ENCODE results near the gene PRCP. TPM values are rescaled to one million over a fixed set of nuclear protein-coding genes. Genes with fewer than 3 reads are reported as not detected.

Gene PRCP
- total RNA-seq, 2 donors from 2014 or later = 76.8 to 107 TPM

- H3K4me3 Mint-ChIP-seq = no peak overlapping the region
- Histone ChIP-seq H3K4me3 (ENCODE audit: low read length) (no peak overlapping the region), H3K9ac (ENCODE audit: extremely low read depth, low read length, poor library complexity, severe bottlenecking) (no peak overlapping the region), H3K36me3 (ENCODE audit: control insufficient read depth, insufficient read depth, low read length) (peaks cover 4% of the 10 kb centered on the region), H3K27me3 (ENCODE audit: control insufficient read depth, insufficient read depth, low read length, poor library complexity, severe bottlenecking) (no peaks in the 10 kb centered on the region), H3K4me1 (ENCODE audit: control insufficient read depth, insufficient read depth, low read length) (peaks cover 4% of the 10 kb centered on the region), H3K27ac (ENCODE audit: low read depth, low read length) (no peak overlapping the region), H3K9me3 (ENCODE audit: control insufficient read depth, low read length) (no peaks in the 10 kb centered on the region)
- H3K36me3 Mint-ChIP-seq (ENCODE audit: low read depth) = peaks cover 13% of the 10 kb centered on the region
- peaks cover 9% of the 10 kb centered on the region for H3K4me1 Mint-ChIP-seq
- DNase-seq = no peak
- H3K27me3 Mint-ChIP-seq (ENCODE audit: insufficient read depth) = no peaks in the 10 kb centered on the region
- H3K9me3 Mint-ChIP-seq = no peaks in the 10 kb centered on the region
- H3K27ac Mint-ChIP-seq = no peak overlapping the region
- no peak for TF ChIP-seq CTCF (conservative IDR thresholded peaks at IDR 0.05)
- 86 to 93% methylated on average over 2 of the region's 2 CpGs for WGBS, 2 experiments (ENCODE audit: insufficient coverage in 1 of 2, insufficient read length in 1 of 2)
Measured at GRCh38 chr11:82937554-82937953, 37.3 kb upstream of the PRCP start.

GRCh38 chr11:82936261-82936660, 36.0 kb upstream of the PRCP start:
- WGBS, 2 experiments (ENCODE audit: insufficient coverage in 1 of 2, insufficient read length in 1 of 2) = 67 to 91% methylated on average over 1 to 3 of the region's 3 CpGs
- H3K9ac ChIP-seq (ENCODE audit: extremely low read depth, low read length, poor library complexity, severe bottlenecking) = no peak overlapping the region
- H3K4me1 ChIP-seq (ENCODE audit: control insufficient read depth, insufficient read depth, low read length) = peaks cover 4% of the 10 kb centered on the region
- Mint-ChIP-seq H3K4me3 (no peak overlapping the region), H3K27ac (no peak overlapping the region), H3K36me3 (ENCODE audit: low read depth) (peaks cover 19% of the 10 kb centered on the region), H3K27me3 (ENCODE audit: insufficient read depth) (no peaks in the 10 kb centered on the region), H3K4me1 (peaks cover 9% of the 10 kb centered on the region), H3K9me3 (no peaks in the 10 kb centered on the region)
- no peaks in the 10 kb centered on the region for H3K9me3 ChIP-seq (ENCODE audit: control insufficient read depth, low read length)
- no peak overlapping the region for H3K4me3 ChIP-seq (ENCODE audit: low read length)
- no peak for TF ChIP-seq CTCF (conservative IDR thresholded peaks at IDR 0.05)
- DNase-seq = no peak
- peaks cover 9% of the 10 kb centered on the region for H3K36me3 ChIP-seq (ENCODE audit: control insufficient read depth, insufficient read depth, low read length)
- H3K27ac ChIP-seq (ENCODE audit: low read depth, low read length) = no peak overlapping the region
- no peaks in the 10 kb centered on the region for H3K27me3 ChIP-seq (ENCODE audit: control insufficient read depth, insufficient read depth, low read length, poor library complexity, severe bottlenecking)

GRCh38 chr11:82932564-82932963, 32.3 kb upstream of the PRCP start:
- H3K9me3 ChIP-seq (ENCODE audit: control insufficient read depth, low read length) = no peaks in the 10 kb centered on the region
- no peak overlapping the region for H3K9ac ChIP-seq (ENCODE audit: extremely low read depth, low read length, poor library complexity, severe bottlenecking)
- H3K4me1 Mint-ChIP-seq = peaks cover 2% of the 10 kb centered on the region
- no peaks in the 10 kb centered on the region for H3K4me1 ChIP-seq (ENCODE audit: control insufficient read depth, insufficient read depth, low read length)
- DNase-seq = no peak
- peaks cover 19% of the 10 kb centered on the region for H3K36me3 Mint-ChIP-seq (ENCODE audit: low read depth)
- no peak overlapping the region for H3K27ac Mint-ChIP-seq
- WGBS, 2 experiments (ENCODE audit: insufficient coverage in 1 of 2, insufficient read length in 1 of 2) = no CpG with 5 or more reads among the region's 1 CpG
- no peaks in the 10 kb centered on the region for H3K9me3 Mint-ChIP-seq
- no peak overlapping the region for H3K27ac ChIP-seq (ENCODE audit: low read depth, low read length)
- H3K4me3 ChIP-seq (ENCODE audit: low read length) = no peak overlapping the region
- no peak overlapping the region for H3K4me3 Mint-ChIP-seq
- H3K27me3 Mint-ChIP-seq (ENCODE audit: insufficient read depth) = no peaks in the 10 kb centered on the region
- H3K36me3 ChIP-seq (ENCODE audit: control insufficient read depth, insufficient read depth, low read length) = peaks cover 21% of the 10 kb centered on the region
- TF ChIP-seq CTCF (conservative IDR thresholded peaks at IDR 0.05) = no peak
- no peaks in the 10 kb centered on the region for H3K27me3 ChIP-seq (ENCODE audit: control insufficient read depth, insufficient read depth, low read length, poor library complexity, severe bottlenecking)

All from endodermal cell (in vitro differentiated cells).